Measurements from ENCODE around the gene KCNIP1. TPM values are rescaled to one million over a fixed set of nuclear protein-coding genes. Genes with fewer than 3 reads are reported as not detected.

KCNIP1 gene
- total and polyA plus RNA-seq, 4 donors: 0.13 to 1.8 (median 0.72) TPM

- WGBS, 2 donors: 7 to 14% methylated on average over 16 of the region's 16 CpGs
- no peak for TF ChIP-seq CTCF (IDR thresholded peaks at IDR 0.05; ENCODE audit: control extremely low read depth, extremely low read depth)
- Histone ChIP-seq H3K27ac (ENCODE audit: low read depth in 1 of 2, low read length in 1 of 2) (no peak overlapping the region), H3K9me3 (ENCODE audit: control insufficient read depth in 4 of 4, insufficient read depth in 3 of 4, low read length in 3 of 4) (peaks cover 0 to 6% (median 1%) of the 10 kb centered on the region in 4 donors), H3K27me3 (ENCODE audit: control insufficient read depth in 3 of 3, insufficient read depth in 3 of 3, low read length in 2 of 3) (peaks cover 0 to 2% (median 0%) of the 10 kb centered on the region in 3 donors), H3K9ac (ENCODE audit: insufficient read depth in 1 of 2, low read length in 2 of 2) (no peak overlapping the region), H3K4me1 (ENCODE audit: control insufficient read depth in 5 of 5, insufficient read depth in 5 of 5, low read length in 5 of 5) (peaks cover 0 to 24% (median 3%) of the 10 kb centered on the region in 5 donors), H3K4me3 (no peak overlapping the region), H3K36me3 (ENCODE audit: control insufficient read depth in 4 of 4, insufficient read depth in 4 of 4, low read length in 4 of 4) (no peaks in the 10 kb centered on the region)
- ATAC-seq (ENCODE audit: insufficient read depth, low FRiP score) (no peak), DNase-seq (peak; percentile 18 to 70 (median 53))
These were observed 68.3 kb downstream of the KCNIP1 start for GRCh38 chr5:170571875-170572852.

- peaks cover 0 to 24% (median 3%) of the 10 kb centered on the region in 5 donors for H3K4me1 ChIP-seq (ENCODE audit: control insufficient read depth in 5 of 5, insufficient read depth in 5 of 5, low read length in 5 of 5)
- H3K9ac ChIP-seq (ENCODE audit: insufficient read depth in 1 of 2, low read length in 2 of 2): no peak overlapping the region
- no peak overlapping the region for H3K27ac ChIP-seq (ENCODE audit: low read depth in 1 of 2, low read length in 1 of 2)
- WGBS, 2 donors: 61 to 75% methylated on average over 4 of the region's 4 CpGs
- H3K9me3 ChIP-seq (ENCODE audit: control insufficient read depth in 4 of 4, insufficient read depth in 3 of 4, low read length in 3 of 4): peaks cover 0 to 6% (median 1%) of the 10 kb centered on the region in 4 donors
- no peak for TF ChIP-seq CTCF (IDR thresholded peaks at IDR 0.05; ENCODE audit: control extremely low read depth, extremely low read depth)
- no peak for ATAC-seq (ENCODE audit: insufficient read depth, low FRiP score)
- DNase-seq: no peak
- H3K36me3 ChIP-seq (ENCODE audit: control insufficient read depth in 4 of 4, insufficient read depth in 4 of 4, low read length in 4 of 4): no peaks in the 10 kb centered on the region
- H3K4me3 ChIP-seq: no peak overlapping the region
- peaks cover 0 to 2% (median 0%) of the 10 kb centered on the region in 3 donors for H3K27me3 ChIP-seq (ENCODE audit: control insufficient read depth in 3 of 3, insufficient read depth in 3 of 3, low read length in 2 of 3)
These were observed 69.3 kb downstream of the KCNIP1 start for GRCh38 chr5:170573114-170573513.

- no peak for ATAC-seq (ENCODE audit: insufficient read depth, low FRiP score)
- Histone ChIP-seq H3K27me3 (ENCODE audit: control insufficient read depth in 3 of 3, insufficient read depth in 3 of 3, low read length in 2 of 3) (peaks cover 0 to 2% (median 0%) of the 10 kb centered on the region in 3 donors), H3K4me1 (ENCODE audit: control insufficient read depth in 5 of 5, insufficient read depth in 5 of 5, low read length in 5 of 5) (peaks cover 0 to 24% (median 3%) of the 10 kb centered on the region in 5 donors), H3K27ac (ENCODE audit: low read depth in 1 of 2, low read length in 1 of 2) (no peak overlapping the region), H3K4me3 (no peak overlapping the region), H3K9ac (ENCODE audit: insufficient read depth in 1 of 2, low read length in 2 of 2) (no peak overlapping the region), H3K36me3 (ENCODE audit: control insufficient read depth in 4 of 4, insufficient read depth in 4 of 4, low read length in 4 of 4) (no peaks in the 10 kb centered on the region), H3K9me3 (ENCODE audit: control insufficient read depth in 4 of 4, insufficient read depth in 3 of 4, low read length in 3 of 4) (peaks cover 0 to 9% (median 1%) of the 10 kb centered on the region in 4 donors)
- WGBS, 2 donors: 90 to 91% methylated on average over 1 of the region's 1 CpG
- no peak for DNase-seq
- no peak for TF ChIP-seq CTCF (IDR thresholded peaks at IDR 0.05; ENCODE audit: control extremely low read depth, extremely low read depth)
These were observed 69.8 kb downstream of the KCNIP1 start for GRCh38 chr5:170573660-170574059.

Data from lung (tissue), 12 donors.